ENCODE measurements around the gene FBXO11.

The FBXO11 gene

GRCh38 chr2:47833516-47833968, 72.8 kb downstream of the FBXO11 start:
- no peaks in the 10 kb centered on the region for H3K9me3 ChIP-seq (replicated peaks; ENCODE audit: low read length)
- H3K4me3 ChIP-seq (ENCODE audit: low read length): no peak overlapping the region
- H3K36me3 ChIP-seq (ENCODE audit: insufficient read depth, low read length): peaks cover 70% of the 10 kb centered on the region
- no peaks in the 10 kb centered on the region for H3K4me1 ChIP-seq (ENCODE audit: control insufficient read depth, insufficient read depth, low read length)
- H3K27me3 ChIP-seq (ENCODE audit: control insufficient read depth, insufficient read depth, low read length): no peaks in the 10 kb centered on the region
- H3K4me2 ChIP-seq (ENCODE audit: low read length): no peak overlapping the region
- H3K9ac ChIP-seq (ENCODE audit: low read depth, low read length): no peak overlapping the region

- peaks cover 44% of the 10 kb centered on the region for H3K36me3 ChIP-seq (ENCODE audit: insufficient read depth, low read length)
Measured at GRCh38 chr2:47822518-47822917, 83.8 kb downstream of the FBXO11 start.

GRCh38 chr2:47819834-47820233, 86.5 kb downstream of the FBXO11 start:
- Histone ChIP-seq H3K27me3 (ENCODE audit: control insufficient read depth, insufficient read depth, low read length) (no peaks in the 10 kb centered on the region), H3K36me3 (ENCODE audit: insufficient read depth, low read length) (peaks cover 69% of the 10 kb centered on the region), H3K4me3 (ENCODE audit: low read length) (no peak overlapping the region), H3K9me3 (replicated peaks; ENCODE audit: low read length) (no peaks in the 10 kb centered on the region), H3K9ac (ENCODE audit: low read depth, low read length) (no peak overlapping the region), H3K4me2 (ENCODE audit: low read length) (no peak overlapping the region), H3K4me1 (ENCODE audit: control insufficient read depth, insufficient read depth, low read length) (peaks cover 6% of the 10 kb centered on the region)

More at GRCh38 chr2:47822518-47822917, 83.8 kb downstream of the FBXO11 start:
- Histone ChIP-seq H3K4me3 (ENCODE audit: low read length) (no peak overlapping the region), H3K4me1 (ENCODE audit: control insufficient read depth, insufficient read depth, low read length) (peaks cover 6% of the 10 kb centered on the region), H3K27me3 (ENCODE audit: control insufficient read depth, insufficient read depth, low read length) (no peaks in the 10 kb centered on the region), H3K9ac (ENCODE audit: low read depth, low read length) (no peak overlapping the region), H3K4me2 (ENCODE audit: low read length) (no peak overlapping the region), H3K9me3 (replicated peaks; ENCODE audit: low read length) (no peaks in the 10 kb centered on the region)

DNA sequence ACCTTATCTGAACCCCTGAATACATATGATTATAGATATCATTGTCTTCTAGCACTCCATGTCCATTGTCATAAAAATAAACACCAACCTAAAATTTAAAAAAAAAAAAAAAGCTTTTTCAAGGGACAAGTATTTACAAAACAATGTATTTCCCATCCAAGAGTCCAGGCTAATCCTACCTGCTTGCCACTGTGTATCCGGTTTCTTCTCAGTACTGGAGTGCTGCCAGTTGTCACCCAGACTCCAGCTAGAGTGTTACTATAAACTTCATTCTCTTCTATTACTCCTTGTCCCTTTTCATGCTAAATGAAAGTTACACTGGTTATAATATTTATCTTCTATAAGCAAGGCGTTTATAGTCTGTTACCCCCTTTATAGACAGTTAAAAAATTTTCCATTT, 87.5 kb downstream of the FBXO11 start:
- Histone ChIP-seq H3K4me1 (ENCODE audit: control insufficient read depth, insufficient read depth, low read length) (peaks cover 6% of the 10 kb centered on the region), H3K4me2 (ENCODE audit: low read length) (no peak overlapping the region), H3K4me3 (ENCODE audit: low read length) (no peak overlapping the region), H3K9ac (ENCODE audit: low read depth, low read length) (no peak overlapping the region), H3K27me3 (ENCODE audit: control insufficient read depth, insufficient read depth, low read length) (no peaks in the 10 kb centered on the region), H3K36me3 (ENCODE audit: insufficient read depth, low read length) (peaks cover 70% of the 10 kb centered on the region), H3K9me3 (replicated peaks; ENCODE audit: low read length) (no peaks in the 10 kb centered on the region)

- no peaks in the 10 kb centered on the region for H3K9me3 ChIP-seq (replicated peaks; ENCODE audit: low read length)
- H3K4me2 ChIP-seq (ENCODE audit: low read length): no peak overlapping the region
- H3K4me3 ChIP-seq (ENCODE audit: low read length): no peak overlapping the region
- H3K27me3 ChIP-seq (ENCODE audit: control insufficient read depth, insufficient read depth, low read length): no peaks in the 10 kb centered on the region
- peaks cover 73% of the 10 kb centered on the region for H3K36me3 ChIP-seq (ENCODE audit: insufficient read depth, low read length)
- H3K9ac ChIP-seq (ENCODE audit: low read depth, low read length): no peak overlapping the region
- H3K4me1 ChIP-seq (ENCODE audit: control insufficient read depth, insufficient read depth, low read length): peaks cover 11% of the 10 kb centered on the region
Measured at GRCh38 chr2:47815764-47816163, 90.5 kb downstream of the FBXO11 start.

DNA sequence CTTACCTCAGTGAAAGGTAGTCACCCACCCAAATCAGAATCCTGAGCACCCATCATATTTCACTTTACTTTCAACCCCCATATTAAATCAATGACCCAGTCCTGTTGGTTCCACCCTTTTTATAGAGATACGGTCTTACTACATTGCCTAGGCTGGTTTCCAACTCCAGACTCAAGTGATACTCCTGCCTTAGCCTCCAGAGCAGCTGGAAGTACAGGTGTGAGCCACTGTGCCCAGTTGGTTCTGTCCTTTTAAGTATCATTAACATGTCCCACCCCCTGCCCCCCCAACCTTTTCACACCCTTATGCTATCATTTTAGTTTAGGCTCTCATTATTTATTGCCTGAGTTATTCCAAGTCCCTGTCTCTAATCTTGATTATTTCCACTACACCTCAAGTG, 94.6 kb downstream of the FBXO11 start:
- peaks cover 74% of the 10 kb centered on the region for H3K36me3 ChIP-seq (ENCODE audit: insufficient read depth, low read length)

DNA sequence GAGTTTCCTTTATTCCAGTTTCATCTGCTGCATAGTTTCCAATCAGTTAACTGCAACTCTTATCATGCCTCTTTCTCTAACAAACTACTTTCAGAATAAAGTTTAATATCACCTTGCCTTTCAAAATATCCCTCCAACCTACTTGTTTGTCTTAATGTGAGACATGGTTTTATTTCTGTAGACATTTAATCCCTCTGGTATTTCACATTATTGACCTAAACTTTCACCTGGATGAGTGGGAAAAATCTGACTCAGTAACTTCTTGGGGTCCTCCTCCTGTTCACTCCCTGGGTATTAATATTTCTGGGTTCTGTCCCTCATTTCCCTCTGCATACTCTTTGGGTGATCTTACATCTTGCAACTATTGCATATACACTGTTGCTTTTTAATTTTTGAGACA, 95.4 kb downstream of the FBXO11 start:
- H3K9ac ChIP-seq (ENCODE audit: low read depth, low read length): no peak overlapping the region
- H3K4me3 ChIP-seq (ENCODE audit: low read length): no peak overlapping the region
- H3K4me2 ChIP-seq (ENCODE audit: low read length): no peak overlapping the region
- no peaks in the 10 kb centered on the region for H3K9me3 ChIP-seq (replicated peaks; ENCODE audit: low read length)
- no peaks in the 10 kb centered on the region for H3K27me3 ChIP-seq (ENCODE audit: control insufficient read depth, insufficient read depth, low read length)
- H3K4me1 ChIP-seq (ENCODE audit: control insufficient read depth, insufficient read depth, low read length): peaks cover 7% of the 10 kb centered on the region
- peaks cover 75% of the 10 kb centered on the region for H3K36me3 ChIP-seq (ENCODE audit: insufficient read depth, low read length)

More for the DNA sequence above, 94.6 kb downstream of the FBXO11 start:
- H3K4me3 ChIP-seq (ENCODE audit: low read length): no peak overlapping the region
- no peaks in the 10 kb centered on the region for H3K27me3 ChIP-seq (ENCODE audit: control insufficient read depth, insufficient read depth, low read length)
- no peak overlapping the region for H3K9ac ChIP-seq (ENCODE audit: low read depth, low read length)
- H3K4me1 ChIP-seq (ENCODE audit: control insufficient read depth, insufficient read depth, low read length): peaks cover 7% of the 10 kb centered on the region
- H3K9me3 ChIP-seq (replicated peaks; ENCODE audit: low read length): no peaks in the 10 kb centered on the region
- H3K4me2 ChIP-seq (ENCODE audit: low read length): no peak overlapping the region

DNA sequence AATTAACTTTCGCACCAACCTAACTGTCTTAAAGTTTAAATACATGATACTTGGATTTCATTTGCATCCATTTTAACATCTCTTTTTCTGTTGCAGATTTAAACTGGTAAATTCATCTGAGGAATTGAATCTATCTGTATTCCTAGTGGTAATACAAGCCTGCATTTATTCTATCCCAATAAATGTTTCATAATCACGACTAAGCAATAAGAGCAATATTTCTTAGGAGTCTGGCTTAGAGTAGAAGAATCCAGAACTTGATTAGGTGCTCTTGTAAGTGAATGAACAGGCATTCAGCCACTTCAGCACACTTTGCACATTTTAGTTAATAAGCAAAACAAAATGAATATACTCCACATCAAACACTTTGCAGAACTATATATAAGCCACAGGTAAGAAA, 96.4 kb downstream of the FBXO11 start:
- Histone ChIP-seq H3K4me2 (ENCODE audit: low read length) (no peak overlapping the region), H3K4me1 (ENCODE audit: control insufficient read depth, insufficient read depth, low read length) (peaks cover 7% of the 10 kb centered on the region), H3K27me3 (ENCODE audit: control insufficient read depth, insufficient read depth, low read length) (no peaks in the 10 kb centered on the region), H3K9ac (ENCODE audit: low read depth, low read length) (no peak overlapping the region), H3K36me3 (ENCODE audit: insufficient read depth, low read length) (peaks cover 72% of the 10 kb centered on the region), H3K9me3 (replicated peaks; ENCODE audit: low read length) (no peaks in the 10 kb centered on the region), H3K4me3 (ENCODE audit: low read length) (no peak overlapping the region)

DNA sequence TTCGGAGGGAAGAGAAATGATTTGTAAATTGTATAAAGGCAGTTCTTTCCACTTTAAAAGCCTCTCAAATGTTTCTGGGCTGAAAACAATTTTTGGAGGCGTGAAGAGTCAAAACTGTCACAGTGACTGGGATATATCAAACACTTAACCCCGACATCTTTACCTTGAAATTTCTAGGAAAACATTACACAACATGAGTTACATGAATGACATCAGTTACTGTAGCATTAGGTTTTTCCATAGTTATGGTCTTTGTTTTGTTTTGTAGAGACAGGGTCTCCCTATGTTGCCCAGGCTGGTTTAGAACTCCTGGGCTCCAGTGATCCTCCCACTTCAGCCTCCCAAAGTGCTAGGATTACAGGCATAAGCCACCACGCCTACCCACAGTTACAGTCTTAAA, 97.7 kb downstream of the FBXO11 start:
- Histone ChIP-seq H3K4me2 (ENCODE audit: low read length) (no peak overlapping the region), H3K4me3 (ENCODE audit: low read length) (no peak overlapping the region), H3K9ac (ENCODE audit: low read depth, low read length) (no peak overlapping the region), H3K9me3 (replicated peaks; ENCODE audit: low read length) (no peaks in the 10 kb centered on the region), H3K36me3 (ENCODE audit: insufficient read depth, low read length) (peaks cover 76% of the 10 kb centered on the region), H3K4me1 (ENCODE audit: control insufficient read depth, insufficient read depth, low read length) (peaks cover 7% of the 10 kb centered on the region), H3K27me3 (ENCODE audit: control insufficient read depth, insufficient read depth, low read length) (no peaks in the 10 kb centered on the region)

DNA sequence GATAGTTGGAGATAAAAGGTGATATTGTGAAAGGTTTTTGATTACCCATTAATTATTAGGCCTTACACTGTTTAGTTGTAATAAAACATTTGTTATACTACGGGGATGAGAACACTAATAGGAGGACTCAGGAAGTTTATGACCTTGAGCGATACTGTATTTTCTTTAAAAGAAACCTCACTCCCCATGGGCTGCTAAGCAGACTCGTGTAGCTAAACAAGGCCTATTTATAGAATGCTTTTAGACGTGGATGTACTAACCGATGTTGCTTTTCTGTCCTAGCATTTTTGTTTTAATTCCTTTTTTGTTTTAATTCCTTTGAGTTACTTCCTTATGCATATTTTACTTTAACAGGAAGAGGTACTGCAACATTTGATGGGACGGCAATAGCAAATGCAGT, 100.4 kb downstream of the FBXO11 start:
- H3K9me3 ChIP-seq (replicated peaks; ENCODE audit: low read length): no peaks in the 10 kb centered on the region
- no peak overlapping the region for H3K4me2 ChIP-seq (ENCODE audit: low read length)
- H3K4me1 ChIP-seq (ENCODE audit: control insufficient read depth, insufficient read depth, low read length): peaks cover 4% of the 10 kb centered on the region
- no peaks in the 10 kb centered on the region for H3K27me3 ChIP-seq (ENCODE audit: control insufficient read depth, insufficient read depth, low read length)
- H3K9ac ChIP-seq (ENCODE audit: low read depth, low read length): no peak overlapping the region
- no peak overlapping the region for H3K4me3 ChIP-seq (ENCODE audit: low read length)
- peaks cover 89% of the 10 kb centered on the region for H3K36me3 ChIP-seq (ENCODE audit: insufficient read depth, low read length)

DNA sequence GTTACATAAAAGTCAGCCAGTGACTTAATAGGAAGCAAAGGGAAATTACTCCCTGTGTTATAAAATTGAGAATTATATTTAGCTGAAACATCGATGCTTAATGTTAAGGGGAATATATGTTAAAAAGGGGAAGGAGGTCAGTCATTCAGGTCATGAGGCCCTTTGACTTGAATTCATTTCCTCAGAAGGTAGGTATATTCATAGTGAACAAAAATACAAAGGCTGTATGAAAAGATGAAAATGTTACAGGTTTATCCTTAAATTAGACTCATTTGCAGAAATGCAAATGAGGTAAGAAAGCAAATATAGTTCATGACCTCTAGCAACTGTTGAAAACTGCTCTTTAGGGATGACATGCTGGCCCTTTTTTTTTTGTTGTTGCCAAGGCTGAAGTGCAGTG, 102.5 kb downstream of the FBXO11 start:
- Histone ChIP-seq H3K4me1 (ENCODE audit: control insufficient read depth, insufficient read depth, low read length) (no peaks in the 10 kb centered on the region), H3K9me3 (replicated peaks; ENCODE audit: low read length) (no peaks in the 10 kb centered on the region), H3K9ac (ENCODE audit: low read depth, low read length) (no peak overlapping the region), H3K4me3 (ENCODE audit: low read length) (no peak overlapping the region), H3K27me3 (ENCODE audit: control insufficient read depth, insufficient read depth, low read length) (no peaks in the 10 kb centered on the region), H3K36me3 (ENCODE audit: insufficient read depth, low read length) (peaks cover 98% of the 10 kb centered on the region), H3K4me2 (ENCODE audit: low read length) (no peak overlapping the region)

GRCh38 chr2:47803363-47803762, 102.9 kb downstream of the FBXO11 start:
- no peak overlapping the region for H3K4me2 ChIP-seq (ENCODE audit: low read length)
- no peaks in the 10 kb centered on the region for H3K4me1 ChIP-seq (ENCODE audit: control insufficient read depth, insufficient read depth, low read length)
- no peaks in the 10 kb centered on the region for H3K27me3 ChIP-seq (ENCODE audit: control insufficient read depth, insufficient read depth, low read length)
- H3K4me3 ChIP-seq (ENCODE audit: low read length): no peak overlapping the region
- H3K9me3 ChIP-seq (replicated peaks; ENCODE audit: low read length): no peaks in the 10 kb centered on the region
- no peak overlapping the region for H3K9ac ChIP-seq (ENCODE audit: low read depth, low read length)
- H3K36me3 ChIP-seq (ENCODE audit: insufficient read depth, low read length): peaks cover 98% of the 10 kb centered on the region

Data from skeletal muscle satellite cell (primary cell).